NCI-H774 (cell line): Measurements from ENCODE around the gene TRIM44.

Experiments used
- DNase-seq: peaks from one replicate; lab custom pipeline; 2025; lab: John Stamatoyannopoulos, UW

The TRIM44 gene

GRCh38 chr11:35791088-35791958, 128.7 kb downstream of the TRIM44 start:
- DNase-seq, result no peak

- DNase-seq, result no peak
These were observed 129.7 kb downstream of the TRIM44 start for GRCh38 chr11:35792148-35792845.

DNA sequence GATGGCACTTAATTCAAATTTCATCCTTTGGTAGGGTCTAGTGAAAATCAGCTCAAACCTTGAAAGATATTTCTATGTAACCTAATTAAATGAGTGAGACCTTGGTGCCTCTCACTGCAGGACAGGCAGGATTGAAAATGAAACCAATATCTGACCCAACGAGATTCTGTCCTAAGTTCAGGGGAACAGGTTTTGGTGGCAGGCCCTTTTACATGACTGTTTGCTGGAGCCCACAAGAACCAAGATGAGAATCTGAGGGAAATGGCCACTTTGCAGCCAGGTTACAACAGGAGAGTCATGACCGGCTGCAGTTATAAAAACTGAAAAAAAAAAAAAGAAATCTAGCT, 130.2 kb downstream of the TRIM44 start:
- DNase-seq, result no peak

GRCh38 chr11:35794333-35794732, 131.8 kb downstream of the TRIM44 start:
- DNase-seq, result no peak

- no peak for DNase-seq
These were observed 132.3 kb downstream of the TRIM44 start for GRCh38 chr11:35794850-35795249.

- no peak for DNase-seq
These were observed 134.0 kb downstream of the TRIM44 start for GRCh38 chr11:35796562-35796961.

- DNase-seq, result no peak
These were observed 135.8 kb downstream of the TRIM44 start for GRCh38 chr11:35798423-35798822.

- DNase-seq, result no peak
These were observed 136.4 kb downstream of the TRIM44 start for GRCh38 chr11:35798983-35799382.

DNA sequence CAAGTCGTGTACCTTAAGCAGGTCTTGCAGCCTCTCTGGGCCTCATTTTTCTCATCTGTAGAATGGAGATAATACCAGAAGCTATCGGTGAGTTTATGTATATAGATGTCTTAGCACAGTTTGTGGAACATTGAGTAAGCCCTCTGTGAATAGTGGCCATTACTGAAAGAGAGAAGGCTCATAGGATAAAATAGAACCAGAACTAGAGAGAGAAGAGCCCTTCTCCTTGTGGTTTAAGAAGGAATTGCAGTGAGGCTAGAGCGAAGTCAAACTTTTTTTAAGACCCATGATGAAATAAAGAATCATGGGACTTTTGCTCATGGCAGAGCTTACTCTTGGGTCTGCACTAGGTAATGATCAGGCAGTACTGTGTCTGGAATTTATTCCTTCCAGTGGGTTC, 137.1 kb downstream of the TRIM44 start:
- no peak for DNase-seq

GRCh38 chr11:35800970-35801953, 138.7 kb downstream of the TRIM44 start:
- no peak for DNase-seq

GRCh38 chr11:35802221-35802620, 139.6 kb downstream of the TRIM44 start:
- no peak for DNase-seq

DNA sequence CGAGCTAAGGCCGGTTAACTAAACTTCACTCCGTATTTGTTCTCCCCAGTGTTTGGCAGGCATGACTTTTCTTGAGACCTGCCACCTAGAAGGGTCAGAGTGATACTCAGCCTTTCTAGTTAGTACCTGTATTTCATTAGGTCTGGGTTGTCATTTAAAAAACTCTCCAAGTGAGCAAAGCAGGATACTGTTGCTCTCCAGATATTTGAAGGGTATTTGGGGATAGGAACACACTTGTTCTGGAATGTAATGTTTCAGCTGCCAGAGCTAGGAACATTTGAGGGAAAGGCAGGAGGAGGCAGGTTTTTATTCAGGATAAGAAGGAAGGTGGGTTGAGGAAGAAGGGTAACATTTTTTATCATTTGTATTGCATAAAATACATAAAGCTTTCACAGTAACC, 140.1 kb downstream of the TRIM44 start:
- no peak for DNase-seq

DNA sequence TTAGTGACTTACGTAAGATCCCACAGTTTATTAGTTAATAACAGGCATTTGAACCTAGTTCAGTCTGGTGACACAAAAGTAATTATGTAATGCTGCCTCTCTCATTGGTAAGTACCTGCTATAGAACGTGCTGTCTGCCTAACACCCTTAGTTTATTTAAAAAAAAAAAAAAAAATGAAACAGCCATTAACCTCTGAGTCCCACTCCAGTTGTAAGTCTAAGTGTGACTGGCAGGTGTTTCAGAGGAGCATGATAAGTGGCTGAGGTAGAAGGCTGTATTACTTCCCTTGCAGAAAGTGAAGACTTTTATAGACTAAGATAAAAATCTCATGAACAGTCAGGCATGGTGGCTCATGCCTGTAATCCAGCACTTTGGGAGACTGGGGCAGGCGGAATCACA, 140.5 kb downstream of the TRIM44 start:
- DNase-seq, result no peak

GRCh38 chr11:35804451-35805040, 142.0 kb downstream of the TRIM44 start:
- DNase-seq, result no peak

GRCh38 chr11:35809561-35809960, 147.0 kb downstream of the TRIM44 start:
- no peak for DNase-seq

DNA sequence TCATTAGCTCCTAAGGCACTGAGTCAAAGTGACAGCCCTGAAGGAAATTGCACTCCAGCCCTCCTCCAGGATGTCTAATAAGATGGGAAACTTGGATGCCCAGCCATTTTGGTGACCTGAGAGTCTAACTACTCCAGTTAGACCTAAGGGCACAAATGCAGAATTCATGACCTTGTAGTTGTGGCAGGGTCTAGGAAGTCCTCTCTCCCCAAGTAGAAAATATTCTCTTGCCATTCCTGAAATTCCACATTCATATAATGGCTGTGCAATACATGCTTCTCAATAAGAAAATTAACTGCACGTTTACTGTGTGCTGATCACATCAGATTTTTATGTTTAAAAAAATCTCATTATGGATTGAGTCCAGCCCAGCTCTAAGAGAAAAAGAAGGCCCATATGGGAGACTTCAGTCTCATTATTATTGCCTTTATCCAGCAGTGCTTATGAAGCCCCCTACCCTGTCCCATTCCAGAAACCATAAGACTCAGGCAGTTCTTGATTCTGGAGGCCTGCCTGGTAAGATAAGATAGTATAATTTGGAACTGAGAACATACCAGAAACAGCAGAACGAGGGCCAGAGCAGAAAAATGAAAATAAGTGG, 147.6 kb downstream of the TRIM44 start:
- DNase-seq, result no peak

GRCh38 chr11:35811783-35812182, 149.2 kb downstream of the TRIM44 start:
- DNase-seq, result no peak

DNA sequence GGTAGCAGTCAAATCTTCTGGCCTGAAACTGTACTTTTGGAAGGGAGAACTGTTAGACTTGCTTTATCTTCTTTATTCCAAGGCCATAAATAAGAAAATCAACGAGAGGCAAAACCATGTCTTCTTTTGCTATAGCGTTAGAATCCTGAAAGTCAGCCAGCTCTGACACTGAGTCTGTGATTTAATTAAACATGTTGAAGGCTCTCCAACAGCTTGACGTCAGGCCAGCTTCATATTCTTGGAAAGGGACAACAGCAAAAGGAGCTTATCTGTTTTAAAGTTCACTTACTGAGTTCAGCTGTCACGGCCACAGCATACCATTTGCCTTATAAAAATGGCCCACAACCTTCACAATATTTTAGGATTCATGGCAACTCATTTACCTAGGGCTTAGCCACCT, 150.3 kb downstream of the TRIM44 start:
- DNase-seq, result no peak

DNA sequence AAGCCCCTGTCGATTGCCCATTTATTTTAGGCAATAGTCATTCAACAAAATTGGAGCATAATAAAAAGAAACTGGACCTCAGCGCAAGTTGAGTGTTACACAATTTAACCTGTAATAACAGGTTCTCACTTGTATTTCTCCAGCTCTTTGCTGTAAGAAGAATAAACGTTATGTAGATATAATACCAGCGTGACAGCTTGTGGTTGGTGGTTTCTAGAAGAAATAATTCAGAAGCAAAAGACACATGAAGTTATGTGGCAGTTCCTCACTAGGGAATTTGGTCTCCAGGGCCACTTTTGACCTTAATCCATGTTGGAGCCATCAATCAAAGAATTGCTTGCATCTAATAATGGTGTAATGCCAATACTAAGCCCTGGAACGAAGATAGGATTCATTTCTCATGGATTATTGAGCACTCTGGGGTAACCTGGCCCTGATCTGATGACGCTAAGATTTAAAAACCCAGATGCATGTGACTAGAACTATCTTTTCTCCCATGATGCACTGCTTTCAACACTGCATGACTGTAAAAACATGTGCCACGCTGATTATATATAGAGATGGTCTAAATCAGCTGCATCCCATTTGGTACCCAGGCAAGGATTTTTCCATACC, 151.6 kb downstream of the TRIM44 start:
- no peak for DNase-seq

GRCh38 chr11:35814720-35815305, 152.2 kb downstream of the TRIM44 start:
- DNase-seq, result no peak
